ENCODE measurements around the gene CD48. TPM values are rescaled to one million over a fixed set of nuclear protein-coding genes. Genes with fewer than 3 reads are reported as not detected.

CD48 gene
- total and polyA plus RNA-seq, 2 of the 4 experiments (the other 2 are of a cell fraction), result not detected

- Histone ChIP-seq H3K9me1 (ENCODE audit: insufficient read depth, low read length) (no peaks in the 10 kb centered on the region), H3K27ac (ENCODE audit: insufficient read depth, low read length) (no peak overlapping the region), H3K4me3 (ENCODE audit: insufficient read depth, low read depth, low read length) (no peak overlapping the region), H2AK5ac (ENCODE audit: low read depth, low read length) (no peak overlapping the region), H2BK5ac (ENCODE audit: low read depth, low read length, poor library complexity, severe bottlenecking) (no peak overlapping the region), H4K91ac (ENCODE audit: insufficient read depth, low read depth, low read length) (no peak overlapping the region), H2BK120ac (ENCODE audit: low read depth, low read length) (no peak overlapping the region), H3K23ac (ENCODE audit: low read depth, low read length) (no peak overlapping the region), H3K79me1 (ENCODE audit: low read depth in 1 of 2, low read length in 2 of 2) (no peaks in the 10 kb centered on the region), H3K4me2 (ENCODE audit: low read depth, low read length) (no peak overlapping the region), H3K36me3 (ENCODE audit: control insufficient read depth, insufficient read depth, low read length) (no peaks in the 10 kb centered on the region), H2BK20ac (ENCODE audit: low read depth, low read length) (no peak overlapping the region), H4K8ac (ENCODE audit: low read depth in 2 of 2, low read length in 2 of 2) (no peak overlapping the region), H4K5ac (ENCODE audit: low read depth, low read length) (no peak overlapping the region), H3K14ac (replicated peaks; ENCODE audit: low read depth, low read length) (no peak overlapping the region), H2AK9ac (replicated peaks; ENCODE audit: low read depth, low read length, poor library complexity) (no peak overlapping the region), H3K18ac (ENCODE audit: low read depth, low read length) (no peak overlapping the region), H3K9ac (ENCODE audit: low read depth, low read length) (no peak overlapping the region), H4K20me1 (ENCODE audit: insufficient read depth, low read length) (no peaks in the 10 kb centered on the region), H2BK15ac (ENCODE audit: low read depth, low read length) (no peak overlapping the region), H3K27me3 (ENCODE audit: control insufficient read depth, insufficient read depth, low read length) (no peaks in the 10 kb centered on the region), H3K4me1 (ENCODE audit: control insufficient read depth, insufficient read depth, low read length) (no peaks in the 10 kb centered on the region), H3K9me3 (ENCODE audit: control insufficient read depth, insufficient read depth, low read length) (no peaks in the 10 kb centered on the region), H3K4ac (ENCODE audit: low read depth, low read length) (no peak overlapping the region), H2AFZ (replicated peaks; ENCODE audit: low read length, poor library complexity) (no peak overlapping the region), H3K56ac (ENCODE audit: extremely low read depth, insufficient read depth, low read length) (no peak overlapping the region)
- in situ Hi-C loops (cut with MboI; ENCODE audit: low sequenced_read_pairs), result loop anchor here (10.0 kb wide), 1 partner anchor 63 kb away; no protein-coding TSS in a partner anchor
- dilution Hi-C loops (cut with HindIII; ENCODE audit: low sequenced_read_pairs, unreplicated experiment), result no loop called here
- no CpG with 5 or more reads among the region's 2 CpGs for WGBS, 2 experiments (ENCODE audit: extremely low coverage in 2 of 2, insufficient read length in 1 of 2)
- TF ChIP-seq USF2 (IDR thresholded peaks at IDR 0.05; ENCODE audit: low read depth, low read length), result no peak
- TF ChIP-seq POLR2A (IDR thresholded peaks at IDR 0.05; ENCODE audit: low read depth, low read length), result no peak
- TF ChIP-seq SMC3 (IDR thresholded peaks at IDR 0.05; ENCODE audit: low read depth, low read length), result no peak
- TF ChIP-seq NFE2L2 (IDR thresholded peaks at IDR 0.05; ENCODE audit: low read depth, low read length), result no peak
- CTCF ChIA-PET, result no interaction called here
- intact Hi-C loops (cut with micrococcal nuclease), result no loop called here
- BruUV-seq (replicated peaks), result no TSS peak
- POLR2A ChIA-PET (ENCODE audit: unreplicated experiment), result no interaction called here
- DNase-seq (no peak), ATAC-seq (ENCODE audit: low read depth) (no peak)
These were observed 26.6 kb upstream of the CD48 start for GRCh38 chr1:160738271-160738670.
